ES-I3 (cell line): ENCODE data around the gene ITIH6.
A peak's percentile ranks its signal among the peaks of the same experiment; 100 is the strongest.
"Not testable (repeated sequence)": the region's sequence is repeated elsewhere in the genome, so short reads cannot be mapped to it uniquely, and the experiment has no call there.

Experiments used
- H3K36me3 ChIP-seq: 2 replicates; pipeline ENCODE4 v1.6.1; 2013; ENCODE audit warnings: mild to moderate bottlenecking, low read length, control low read depth, moderate library complexity; ENCODE audit not compliant: insufficient read depth
- H3K4me1 ChIP-seq: 2 replicates; pipeline ENCODE4 v1.6.1; 2013; ENCODE audit warnings: mild to moderate bottlenecking, control low read depth, low read length; ENCODE audit not compliant: insufficient read depth
- H3K9ac ChIP-seq: 2 replicates; pipeline ENCODE4 v1.6.1; 2013; ENCODE audit warnings: low read depth, mild to moderate bottlenecking, low read length, moderate library complexity
- H3K9me3 ChIP-seq: 2 replicates; pipeline ENCODE4 v1.6.1; 2013; ENCODE audit warnings: mild to moderate bottlenecking, low read length, moderate library complexity; ENCODE audit not compliant: control insufficient read depth, insufficient read depth

ITIH6 gene

DNA sequence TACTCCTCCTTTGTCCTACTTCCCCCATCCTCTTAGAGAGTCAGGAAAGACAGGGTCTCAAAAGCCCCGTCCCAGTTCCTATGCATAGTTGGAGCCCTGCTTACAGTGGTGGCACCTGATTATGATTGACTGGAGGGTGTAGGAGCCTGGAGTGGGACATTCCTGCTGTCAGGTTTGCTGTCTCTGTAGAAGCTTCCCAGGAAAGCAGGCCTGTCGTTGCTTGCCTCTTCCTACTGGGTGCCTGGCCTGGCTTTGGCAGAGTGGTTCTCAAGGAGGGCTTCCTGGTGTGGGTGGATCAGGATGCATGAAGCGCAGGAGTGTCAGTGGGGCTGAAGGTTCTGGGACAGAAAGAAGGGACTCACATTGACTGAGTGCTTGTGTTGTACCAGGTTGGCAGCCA is 14.3 kb upstream of the ITIH6 start:
- Histone ChIP-seq H3K9ac (no peak overlapping the region), H3K36me3 (peaks cover 29% of the 10 kb centered on the region), H3K4me1 (peaks cover 7% of the 10 kb centered on the region; the same call in 1 of the 2 replicates), H3K9me3 (no peaks in the 10 kb centered on the region)

DNA sequence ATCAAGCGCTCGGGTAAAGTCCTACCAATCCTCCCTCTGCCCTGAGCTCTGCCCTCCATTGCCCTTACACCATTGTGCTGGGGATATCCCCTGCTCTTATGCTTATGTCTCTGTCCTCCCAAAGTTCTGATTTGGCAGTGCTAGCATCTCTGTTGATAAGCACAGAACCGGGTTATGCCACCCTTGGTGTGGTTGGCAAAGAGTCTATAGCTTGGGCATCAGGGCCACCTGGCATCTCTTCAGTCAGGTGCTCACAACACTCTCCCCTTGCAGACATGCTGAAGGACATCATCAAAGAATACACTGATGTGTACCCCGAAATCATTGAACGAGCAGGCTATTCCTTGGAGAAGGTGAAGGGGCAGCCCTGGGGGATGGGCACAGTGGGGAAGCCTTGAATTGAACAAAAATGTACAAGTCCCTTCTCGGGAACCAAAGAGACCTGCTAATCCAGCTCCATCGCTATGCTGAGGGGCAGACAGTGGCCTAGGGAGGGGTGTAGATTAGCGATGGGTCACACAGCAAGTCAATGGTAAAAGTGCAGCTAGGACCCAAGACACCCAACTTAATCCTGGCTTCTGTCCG is 13.3 kb upstream of the ITIH6 start:
- no peak overlapping the region for H3K9ac ChIP-seq
- H3K4me1 ChIP-seq: peaks cover 13% of the 10 kb centered on the region
- peaks cover 29% of the 10 kb centered on the region for H3K36me3 ChIP-seq
- H3K9me3 ChIP-seq: no peaks in the 10 kb centered on the region

DNA sequence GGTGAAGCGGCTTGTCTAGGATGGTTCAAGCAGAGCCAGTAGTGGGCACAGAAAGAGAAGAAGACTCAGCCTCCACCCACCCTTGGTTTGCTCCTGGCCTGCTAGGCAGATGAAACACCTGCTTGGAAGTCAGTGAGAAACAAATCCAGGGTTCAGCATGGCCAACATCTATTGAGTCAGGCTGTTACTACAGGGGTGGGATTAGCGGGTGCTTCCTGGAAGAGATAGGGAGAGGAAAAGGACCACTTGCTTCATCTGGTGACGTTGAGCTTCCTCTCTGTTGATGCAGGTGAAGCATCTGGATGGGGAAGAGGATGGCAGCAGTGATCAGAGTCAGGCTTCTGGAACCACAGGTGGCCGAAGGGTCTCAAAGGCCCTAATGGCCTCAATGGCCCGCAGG is 12.5 kb upstream of the ITIH6 start:
- Histone ChIP-seq H3K9me3 (no peaks in the 10 kb centered on the region), H3K36me3 (peaks cover 24% of the 10 kb centered on the region), H3K9ac (no peak overlapping the region), H3K4me1 (peaks cover 13% of the 10 kb centered on the region)

DNA sequence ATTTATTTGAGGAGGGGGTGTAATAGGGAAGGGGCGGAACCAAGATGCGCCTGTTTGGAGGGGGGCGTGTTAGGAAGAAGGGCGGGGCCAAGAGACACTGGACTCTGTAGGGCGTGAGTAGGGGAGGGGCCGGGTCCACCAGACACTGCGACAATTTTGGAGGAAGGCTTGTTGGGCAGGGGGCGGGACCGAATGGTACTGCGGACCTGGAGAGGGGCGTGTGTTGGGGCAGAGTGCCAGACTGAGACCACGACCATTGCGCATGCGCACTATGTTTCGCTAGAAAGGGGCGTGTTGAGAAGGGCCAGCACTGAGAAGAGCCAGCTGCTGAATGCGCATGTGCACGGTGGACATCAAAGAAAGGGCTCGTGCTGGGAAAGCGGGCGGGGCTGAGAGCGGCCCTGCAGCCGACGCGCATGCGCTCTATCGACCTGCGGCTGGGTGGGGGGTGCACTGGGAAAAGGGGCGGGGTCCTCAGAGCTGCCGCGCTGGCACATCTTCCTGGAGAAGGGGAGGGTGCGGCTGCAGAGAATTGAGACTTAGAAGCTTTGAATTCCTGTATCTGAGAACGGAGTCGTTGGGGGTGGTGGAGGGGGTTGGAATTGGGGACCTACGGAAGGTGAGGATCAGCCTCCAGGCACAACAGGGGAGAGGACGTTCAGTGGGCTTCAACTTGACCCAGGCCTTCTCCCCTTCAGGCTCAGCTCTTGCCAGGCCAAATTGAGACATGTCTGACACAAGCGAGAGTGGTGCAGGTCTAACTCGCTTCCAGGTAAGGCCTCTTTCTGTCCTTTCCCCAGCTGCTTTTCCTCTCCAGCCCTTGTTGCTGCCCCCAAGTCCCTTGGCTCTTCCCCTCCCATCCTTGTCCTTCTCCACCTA is 10.8 kb upstream of the ITIH6 start:
- Histone ChIP-seq H3K4me1 (peaks cover 23% of the 10 kb centered on the region), H3K36me3 (peaks cover 19% of the 10 kb centered on the region), H3K9ac (peak overlapping the region; percentile 93), H3K9me3 (no peaks in the 10 kb centered on the region)

DNA sequence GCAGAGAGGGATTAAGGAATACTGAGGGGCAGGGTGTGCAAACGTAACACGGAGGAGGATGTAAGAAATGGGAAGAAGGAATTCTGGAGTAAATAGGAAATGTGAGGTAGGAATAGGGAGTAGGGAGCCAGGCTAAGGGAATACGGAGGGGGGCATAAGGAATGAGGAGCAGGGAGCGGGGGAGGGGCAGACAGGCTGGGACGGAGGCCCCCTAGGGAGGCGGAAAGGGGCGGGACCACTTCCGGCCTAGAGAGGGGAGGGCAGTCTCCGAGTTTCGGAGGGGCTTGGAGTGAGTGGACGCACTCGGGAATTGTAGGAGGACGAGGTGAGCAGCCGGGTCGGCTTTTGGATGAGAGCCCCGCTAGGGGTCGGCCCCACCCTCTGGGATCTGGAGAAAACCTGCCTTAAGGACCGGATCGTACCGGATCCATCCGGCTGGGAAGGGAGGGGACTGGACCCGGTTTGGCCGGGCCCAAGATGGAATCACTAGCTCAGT is 10.1 kb upstream of the ITIH6 start:
- no peaks in the 10 kb centered on the region for H3K9me3 ChIP-seq
- peaks cover 25% of the 10 kb centered on the region for H3K4me1 ChIP-seq
- peak overlapping the region; percentile 93 for H3K9ac ChIP-seq
- peaks cover 19% of the 10 kb centered on the region for H3K36me3 ChIP-seq

DNA sequence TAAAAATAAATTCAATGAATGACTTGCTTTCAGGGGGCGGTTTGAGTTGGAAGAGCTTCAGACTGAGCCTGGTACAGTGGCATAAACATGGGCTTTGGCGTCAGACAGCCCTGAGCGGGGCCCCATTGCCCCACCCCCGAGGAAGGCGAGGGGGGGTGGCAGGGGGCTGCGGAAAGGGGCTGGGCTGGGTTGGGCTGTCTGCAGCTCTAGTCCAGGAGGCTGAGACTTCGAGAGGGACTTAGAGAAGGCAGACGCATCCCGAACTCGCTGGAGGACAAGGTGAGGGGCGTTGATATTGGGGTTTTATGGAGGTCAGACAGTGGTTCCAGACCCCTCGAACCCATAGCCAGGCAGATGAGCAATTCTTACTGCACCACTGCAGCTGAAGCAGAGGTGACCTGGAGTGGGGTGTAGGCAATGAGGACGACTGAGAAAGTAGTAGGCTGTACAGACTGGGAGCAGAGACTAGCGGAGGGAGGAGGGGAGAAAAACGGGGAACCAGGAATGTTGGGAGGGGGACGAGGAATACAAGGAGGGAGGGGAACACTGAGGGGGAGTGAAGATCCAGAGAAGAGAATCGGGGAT is 9.6 kb upstream of the ITIH6 start, which contains the start of gene MAGED2:
MAGED2 (plus strand) TSS at position 222 of the 585 bp plus-strand sequence. CDS start 1,587 bp downstream, outside the sequence.
- no peaks in the 10 kb centered on the region for H3K9me3 ChIP-seq
- peaks cover 19% of the 10 kb centered on the region for H3K36me3 ChIP-seq
- H3K9ac ChIP-seq: peak within 1 kb of the TSS; percentile 93
- H3K4me1 ChIP-seq: peaks cover 25% of the 10 kb centered on the region

DNA sequence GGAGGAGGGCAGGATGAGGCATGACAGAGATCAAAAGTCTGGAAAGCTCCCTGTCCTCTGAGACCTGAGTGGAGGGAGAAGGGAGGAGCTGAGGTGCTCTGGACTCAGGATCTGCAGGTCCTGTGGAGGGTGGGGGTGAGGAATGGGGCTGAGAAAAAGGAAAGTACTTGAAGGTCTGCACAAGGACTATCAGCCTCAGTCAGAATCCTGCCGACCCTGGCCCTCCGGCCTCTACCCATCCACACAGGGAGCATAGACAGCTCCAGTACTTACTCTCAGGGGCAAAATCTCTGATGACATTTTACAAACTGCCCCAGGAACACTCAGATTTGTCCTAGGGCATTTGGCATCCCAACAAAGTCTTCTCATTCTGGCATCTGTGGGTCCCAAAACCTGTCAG is 991 bp upstream of the ITIH6 start:
- Histone ChIP-seq H3K36me3 (no peaks in the 10 kb centered on the region), H3K9ac (no peak overlapping the region), H3K4me1 (peaks cover 4% of the 10 kb centered on the region), H3K9me3 (no peaks in the 10 kb centered on the region)

DNA sequence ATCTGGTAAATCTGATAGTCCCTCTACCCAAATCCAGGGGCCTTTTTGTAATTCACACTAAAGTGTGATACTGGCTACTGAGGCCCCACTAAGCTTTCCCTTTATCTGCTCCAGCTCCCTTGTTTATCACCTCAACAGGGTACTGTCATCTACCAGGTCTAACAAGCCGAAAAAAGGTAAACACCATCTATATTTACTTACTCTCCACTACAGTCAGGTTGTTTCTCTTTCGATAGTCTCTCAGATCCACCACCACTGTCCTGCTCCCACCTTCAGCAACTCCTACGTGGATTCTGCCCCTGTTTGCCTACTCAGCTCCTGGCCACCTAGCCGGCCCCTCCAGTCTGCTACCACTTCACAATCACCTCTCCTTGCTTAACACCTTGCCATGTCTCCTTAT is 3.3 kb downstream of the ITIH6 start:
- H3K4me1 ChIP-seq: no peaks in the 10 kb centered on the region
- H3K9me3 ChIP-seq: no peaks in the 10 kb centered on the region
- no peaks in the 10 kb centered on the region for H3K36me3 ChIP-seq

DNA sequence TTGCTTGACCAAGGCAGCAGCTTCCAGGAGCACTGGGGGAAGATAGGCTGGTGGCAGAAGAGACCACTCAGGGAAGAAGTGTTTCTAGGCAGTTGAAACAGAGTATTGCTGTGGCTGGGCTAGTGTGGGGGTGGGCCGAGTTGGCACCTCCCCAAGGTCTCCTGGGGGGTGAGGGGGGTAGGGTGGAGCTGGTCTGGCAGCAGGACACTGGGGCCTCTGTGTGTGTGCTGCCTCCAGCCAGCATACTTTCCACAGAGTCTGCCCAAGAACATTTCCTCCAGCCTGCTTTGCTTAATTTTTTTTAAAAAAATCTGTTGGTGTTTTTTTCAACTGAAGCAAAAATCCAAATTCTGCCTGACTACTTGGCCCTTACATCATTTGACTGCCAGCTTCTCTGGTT is 4.0 kb downstream of the ITIH6 start:
- Histone ChIP-seq H3K4me1 (no peaks in the 10 kb centered on the region), H3K9ac (no peak overlapping the region), H3K9me3 (no peaks in the 10 kb centered on the region), H3K36me3 (no peaks in the 10 kb centered on the region)

More for the DNA sequence above, 3.3 kb downstream of the ITIH6 start:
- no peak overlapping the region for H3K9ac ChIP-seq

DNA sequence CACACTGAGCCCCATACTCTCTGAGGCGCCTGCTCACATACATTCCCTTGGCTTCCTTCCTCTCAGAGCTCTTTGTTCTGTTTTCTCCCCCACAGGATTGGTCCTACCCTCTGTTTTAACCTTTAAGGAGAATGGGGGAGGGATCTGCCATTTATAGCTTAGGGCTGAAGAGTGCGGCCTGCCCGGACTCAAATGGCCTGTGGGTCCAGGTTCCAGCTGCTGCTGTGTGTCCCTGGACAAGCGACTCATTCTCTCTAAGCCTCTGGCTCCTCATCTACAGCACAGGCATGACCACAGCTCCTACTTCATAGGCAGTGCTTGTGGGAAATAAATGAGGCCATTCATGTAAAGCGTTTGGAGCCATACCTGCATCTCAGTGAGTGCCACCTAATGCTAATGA is 8.7 kb downstream of the ITIH6 start:
- not testable (repeated sequence) for H3K9me3 ChIP-seq, H3K9ac ChIP-seq

DNA sequence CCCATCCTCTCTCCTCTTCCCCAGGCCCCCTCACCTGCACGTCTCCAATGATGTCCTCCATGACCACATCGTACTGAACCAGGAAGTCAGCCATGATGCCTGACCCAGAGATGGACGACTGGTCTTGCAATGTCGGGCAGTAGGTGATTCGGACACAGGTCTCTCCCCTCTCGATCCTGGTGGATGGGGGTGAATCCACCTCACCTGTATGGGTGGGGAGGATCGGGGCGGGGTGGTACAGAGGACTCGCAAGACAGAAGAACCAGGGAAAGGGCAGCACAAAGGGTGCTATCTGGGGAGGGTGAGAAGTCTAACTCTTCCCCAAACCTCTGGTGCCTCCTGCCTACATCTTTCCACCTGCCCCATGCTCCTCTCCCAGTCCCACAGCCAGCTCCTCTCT is 9.6 kb downstream of the ITIH6 start:
- Histone ChIP-seq H3K36me3 (no peaks in the 10 kb centered on the region), H3K9ac (no peak overlapping the region), H3K9me3 (no peaks in the 10 kb centered on the region; the same call in 1 of the 2 replicates), H3K4me1 (no peaks in the 10 kb centered on the region)

More for the DNA sequence above, 8.7 kb downstream of the ITIH6 start:
- H3K4me1 ChIP-seq, H3K36me3 ChIP-seq: not testable (repeated sequence)

DNA sequence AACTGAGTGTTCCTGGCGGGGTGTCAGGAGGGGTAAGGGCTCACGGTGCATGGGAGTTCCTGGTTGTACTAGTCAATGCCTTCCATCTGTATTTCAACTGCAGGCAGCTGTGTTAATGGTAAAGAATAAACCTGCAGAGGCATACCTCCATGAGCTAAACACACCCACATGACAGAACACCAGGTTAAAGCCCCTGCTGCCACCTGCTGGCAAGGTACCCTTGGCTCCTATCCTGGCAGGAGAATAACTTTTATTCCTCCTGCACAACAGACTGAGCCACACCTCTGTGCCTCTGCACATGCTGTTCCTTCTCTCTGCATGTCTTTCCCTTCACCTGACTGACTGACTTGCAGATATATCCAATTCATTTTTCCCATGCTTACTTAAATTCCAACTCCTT is 11.1 kb downstream of the ITIH6 start:
- no peak overlapping the region for H3K9ac ChIP-seq
- no peaks in the 10 kb centered on the region; the same call in 1 of the 2 replicates for H3K9me3 ChIP-seq
- H3K4me1 ChIP-seq: no peaks in the 10 kb centered on the region
- H3K36me3 ChIP-seq: no peaks in the 10 kb centered on the region

DNA sequence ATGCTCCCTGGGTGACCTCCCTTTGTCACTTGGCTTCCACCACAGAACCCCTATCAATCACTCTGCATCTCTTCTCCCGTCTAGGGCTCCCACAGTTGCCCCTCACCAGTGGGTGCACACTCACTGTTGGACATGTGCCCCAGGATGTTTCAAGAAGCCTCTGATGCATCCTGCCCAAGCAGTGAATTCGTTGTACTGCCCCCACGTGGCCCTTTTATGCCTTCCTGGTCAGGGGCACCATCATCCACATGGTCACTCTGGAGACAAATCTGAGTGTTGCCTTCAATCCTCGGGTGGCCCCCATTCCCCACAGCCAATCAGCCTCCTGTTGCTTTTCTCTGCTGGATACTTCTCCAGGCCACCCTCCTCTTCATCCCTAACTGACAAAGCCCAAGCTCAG is 12.2 kb downstream of the ITIH6 start:
- H3K36me3 ChIP-seq: no peaks in the 10 kb centered on the region
- H3K4me1 ChIP-seq: no peaks in the 10 kb centered on the region
- H3K9ac ChIP-seq: no peak overlapping the region
- H3K9me3 ChIP-seq: no peaks in the 10 kb centered on the region; the same call in 1 of the 2 replicates

DNA sequence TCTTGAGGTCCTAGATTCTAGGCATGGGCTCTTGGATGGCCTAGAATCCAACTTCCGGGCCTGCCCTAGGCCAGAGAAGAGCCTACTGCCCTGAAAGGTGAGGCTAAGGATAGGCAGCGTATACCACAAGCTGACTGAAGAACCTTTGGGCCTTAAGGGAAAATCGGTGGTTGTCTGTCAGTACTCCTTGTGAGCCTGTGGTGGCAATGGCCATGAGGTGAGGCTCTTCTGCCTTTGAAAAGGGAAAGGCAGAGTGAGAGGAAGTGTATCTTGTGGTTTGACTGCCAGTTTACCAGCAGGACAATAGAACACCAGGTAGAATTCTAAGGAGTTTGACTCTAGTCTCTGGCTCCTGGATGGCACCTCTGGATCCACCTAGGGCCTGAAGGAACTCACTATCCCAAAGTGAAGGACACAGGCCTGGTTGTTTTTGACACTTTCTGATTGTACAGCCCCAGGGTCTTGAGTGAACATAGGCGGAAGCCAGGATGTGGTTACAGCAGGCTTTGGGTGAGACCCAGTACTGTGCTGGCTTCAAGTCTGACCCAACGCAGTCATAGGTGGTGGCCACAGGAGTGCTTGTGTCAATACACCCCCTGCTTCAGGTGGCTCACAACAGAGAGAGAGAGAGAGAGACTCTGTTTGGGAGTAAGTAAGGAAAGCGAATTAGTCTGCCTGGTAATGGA is 20.9 kb downstream of the ITIH6 start:
- no peaks in the 10 kb centered on the region for H3K9me3 ChIP-seq

More for the DNA sequence above, 20.9 kb downstream of the ITIH6 start:
- peaks cover 14% of the 10 kb centered on the region for H3K4me1 ChIP-seq
- H3K9ac ChIP-seq: no peak overlapping the region
- H3K36me3 ChIP-seq: no peaks in the 10 kb centered on the region
